AG09309 (cell line): ENCODE results near the gene NRP1.

Source experiments
- DNase-seq: peaks from one replicate; pipeline ENCODE4 v3.0.0-alpha.2; 2010; ENCODE audit warnings: low read depth
- H3K4me3 ChIP-seq: 2 replicates; pipeline ENCODE4 v1.5.1; 2011; ENCODE audit warnings: mild to moderate bottlenecking, low read depth, low read length, moderate library complexity; ENCODE audit not compliant: control insufficient read depth
- TF ChIP-seq, protein P1 (sequence below): IDR thresholded peaks from 2 replicates; pipeline ENCODE4 v1.5.1; 2011; ENCODE audit warnings: mild to moderate bottlenecking, low read depth, low read length, inconsistent platforms; ENCODE audit not compliant: insufficient read depth, control insufficient read depth; ENCODE audit errors: missing control alignments

The NRP1 gene

DNA sequence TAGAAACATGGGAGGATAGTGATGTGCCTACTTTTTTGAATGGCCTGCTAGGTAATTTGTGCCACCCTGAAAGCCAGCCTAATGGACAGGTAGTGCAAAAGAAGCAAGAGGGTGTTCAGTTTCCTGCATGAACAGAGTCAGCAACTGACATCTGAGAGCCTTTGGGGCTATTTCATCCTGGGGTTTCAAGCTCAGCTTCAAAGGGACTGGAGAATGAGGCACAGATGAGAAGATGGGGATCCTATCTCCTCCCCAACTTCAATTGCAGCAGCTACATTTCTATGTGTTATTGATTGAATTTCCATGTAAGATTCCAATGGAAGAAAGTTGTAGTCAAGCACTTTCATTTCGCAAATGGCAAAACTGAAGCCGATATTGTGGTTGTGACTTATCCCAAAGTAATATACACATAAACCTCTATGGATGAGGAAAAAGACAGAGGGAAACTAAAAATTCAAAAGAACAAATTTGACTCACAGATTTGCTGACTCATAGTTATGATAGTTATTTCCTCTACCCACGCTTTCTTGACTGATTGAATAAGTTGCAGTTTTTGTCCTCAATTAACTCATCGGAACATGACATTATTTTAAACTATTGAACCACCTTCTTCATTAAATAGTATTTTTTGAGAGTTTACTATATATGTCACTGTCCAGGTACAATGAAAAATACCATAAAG lies 42.6 kb upstream of the NRP1 start:
- TF ChIP-seq, protein P1, sequence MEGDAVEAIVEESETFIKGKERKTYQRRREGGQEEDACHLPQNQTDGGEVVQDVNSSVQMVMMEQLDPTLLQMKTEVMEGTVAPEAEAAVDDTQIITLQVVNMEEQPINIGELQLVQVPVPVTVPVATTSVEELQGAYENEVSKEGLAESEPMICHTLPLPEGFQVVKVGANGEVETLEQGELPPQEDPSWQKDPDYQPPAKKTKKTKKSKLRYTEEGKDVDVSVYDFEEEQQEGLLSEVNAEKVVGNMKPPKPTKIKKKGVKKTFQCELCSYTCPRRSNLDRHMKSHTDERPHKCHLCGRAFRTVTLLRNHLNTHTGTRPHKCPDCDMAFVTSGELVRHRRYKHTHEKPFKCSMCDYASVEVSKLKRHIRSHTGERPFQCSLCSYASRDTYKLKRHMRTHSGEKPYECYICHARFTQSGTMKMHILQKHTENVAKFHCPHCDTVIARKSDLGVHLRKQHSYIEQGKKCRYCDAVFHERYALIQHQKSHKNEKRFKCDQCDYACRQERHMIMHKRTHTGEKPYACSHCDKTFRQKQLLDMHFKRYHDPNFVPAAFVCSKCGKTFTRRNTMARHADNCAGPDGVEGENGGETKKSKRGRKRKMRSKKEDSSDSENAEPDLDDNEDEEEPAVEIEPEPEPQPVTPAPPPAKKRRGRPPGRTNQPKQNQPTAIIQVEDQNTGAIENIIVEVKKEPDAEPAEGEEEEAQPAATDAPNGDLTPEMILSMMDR: no peak
- H3K4me3 ChIP-seq: peak overlapping the region; percentile 7; the same call in 1 of the 2 replicates
- no peak for DNase-seq

DNA sequence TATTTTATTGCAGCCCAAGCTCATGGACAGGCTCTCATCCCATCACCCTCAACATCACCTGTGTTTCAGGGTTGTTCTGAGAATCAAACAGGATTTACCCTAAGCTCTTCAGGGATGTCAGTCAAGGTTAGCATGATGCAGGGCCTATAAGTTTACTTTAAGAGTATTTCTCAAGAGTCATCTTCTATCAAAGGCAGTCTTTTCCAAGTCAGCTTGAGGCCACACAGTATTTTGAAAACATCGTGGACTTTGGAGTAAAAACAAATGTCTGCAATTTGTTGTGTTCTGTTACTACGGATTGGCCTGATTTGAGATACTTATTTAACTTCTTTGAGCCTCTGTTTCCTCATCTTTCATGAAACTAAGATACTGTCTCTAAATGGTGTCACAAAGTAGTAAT lies 42.0 kb upstream of the NRP1 start:
- no peak for DNase-seq
- TF ChIP-seq, protein P1: no peak
- H3K4me3 ChIP-seq: no peak overlapping the region

DNA sequence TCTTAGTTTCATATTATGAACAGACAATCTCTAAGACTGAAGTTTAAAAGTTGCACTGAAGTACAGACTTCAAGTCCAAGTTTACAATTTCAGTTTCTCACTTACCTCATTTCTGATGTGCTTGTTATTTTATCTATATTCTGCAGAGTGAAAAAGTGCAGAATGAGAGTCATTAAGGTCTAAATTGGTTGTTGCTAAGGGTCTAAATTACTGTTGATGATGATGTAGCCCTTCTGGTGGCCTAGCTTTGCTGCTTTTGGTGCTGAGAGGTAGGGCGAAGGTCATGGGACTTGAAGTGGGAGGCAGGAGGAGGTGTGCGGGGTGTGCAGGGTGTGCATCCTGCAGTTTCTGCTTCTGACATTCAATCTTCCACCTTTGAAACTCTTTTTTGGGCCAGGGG lies 38.8 kb upstream of the NRP1 start:
- TF ChIP-seq, protein P1: no peak
- no peak overlapping the region for H3K4me3 ChIP-seq
- DNase-seq: no peak

DNA sequence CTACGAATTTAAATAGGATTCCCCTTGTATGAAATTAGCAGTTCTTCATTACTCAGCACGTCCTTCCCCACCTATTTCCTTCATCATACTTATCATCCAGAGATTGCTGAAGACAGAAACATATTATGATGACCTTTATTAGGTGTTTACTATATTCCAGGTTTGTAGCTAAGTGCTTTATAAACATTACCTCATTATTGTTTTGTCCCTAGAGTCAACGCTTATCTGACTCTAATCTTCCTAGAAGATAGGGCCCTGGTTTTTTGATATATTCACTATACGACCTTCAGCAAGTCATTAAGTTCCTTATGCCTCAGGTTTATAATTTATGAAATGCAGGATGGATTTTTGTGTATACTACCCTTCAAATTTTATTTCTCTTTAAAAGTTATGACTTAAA lies 36.8 kb upstream of the NRP1 start:
- TF ChIP-seq, protein P1: no peak
- DNase-seq: no peak
- no peak overlapping the region for H3K4me3 ChIP-seq

DNA sequence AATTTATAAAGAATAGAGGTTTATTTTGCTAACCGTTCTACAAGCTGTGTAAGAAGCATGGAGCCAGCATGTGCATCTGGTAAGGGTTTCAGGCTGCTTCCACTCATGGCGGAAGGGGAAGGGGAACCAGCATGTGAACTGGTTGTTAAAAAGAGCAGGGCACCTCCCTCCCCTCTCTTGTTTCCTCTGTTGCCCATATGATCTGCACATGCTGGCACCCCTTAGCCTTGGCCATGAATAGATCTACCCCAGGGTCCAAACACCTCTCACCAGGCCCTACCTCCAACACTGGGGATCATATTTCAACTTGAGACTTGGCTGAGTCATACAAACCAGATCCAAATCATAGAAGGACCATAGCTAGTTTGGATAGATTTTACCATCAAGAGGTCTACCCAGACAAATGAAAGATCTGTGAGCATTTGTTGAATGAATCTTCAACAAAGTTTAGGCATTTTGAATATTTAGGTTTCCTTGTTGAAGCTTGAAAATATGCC lies 36.0 kb upstream of the NRP1 start:
- no peak for DNase-seq
- TF ChIP-seq, protein P1: no peak
- no peak overlapping the region for H3K4me3 ChIP-seq

DNA sequence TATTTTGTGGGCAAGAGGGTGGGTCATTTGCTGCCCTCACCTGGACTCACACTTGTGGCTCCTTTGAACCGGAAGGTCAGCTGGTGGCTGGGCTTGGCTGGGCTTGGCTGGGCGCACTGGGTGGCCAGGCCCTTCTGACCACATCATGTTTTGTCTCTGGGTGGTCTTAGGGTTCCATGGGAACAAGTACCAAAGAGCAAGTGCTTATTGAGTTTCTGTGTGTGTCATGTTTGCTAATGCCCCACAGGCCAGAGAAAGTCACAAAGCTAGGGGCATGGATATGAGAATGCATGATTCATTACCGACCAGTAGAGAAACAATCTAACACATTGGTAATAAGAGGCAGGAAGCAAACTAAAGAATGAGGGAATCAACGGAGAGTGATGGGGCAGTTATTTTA lies 33.6 kb upstream of the NRP1 start:
- DNase-seq: no peak
- H3K4me3 ChIP-seq: no peak overlapping the region
- TF ChIP-seq, protein P1: no peak
